CD14-positive monocyte (primary cell): ENCODE data around the gene STARD10. TPM values are rescaled to one million over a fixed set of nuclear protein-coding genes. Genes with fewer than 3 reads are reported as not detected.

Source experiments
- DNase-seq, 3 donors: peaks; one replicate each; pipeline ENCODE4 v3.0.0-alpha.2; 2011 to 2022
- H2AFZ ChIP-seq: 2 replicates; pipeline ENCODE4 v1.6.0; 2012; ENCODE audit warnings: mild to moderate bottlenecking, low read depth, low read length, inconsistent platforms; ENCODE audit not compliant: insufficient read depth, poor library complexity, severe bottlenecking
- H3K27ac ChIP-seq, 2 donors: 1 replicate in 1 of 2; 2 replicates in 1 of 2; pipeline ENCODE4 v1.5.1; 2012 to 2013; ENCODE audit warnings: low read length in 2 of 2, control low read depth in 1 of 2, inconsistent platforms in 1 of 2, low read depth in 1 of 2, mild to moderate bottlenecking in 1 of 2
- H3K27me3 ChIP-seq, 2 donors: one replicate each; pipeline versions ENCODE4 v1.6.0 to v1.6.1; 2011 to 2013; ENCODE audit warnings: low read length in 2 of 2; ENCODE audit not compliant: control insufficient read depth in 2 of 2, insufficient read depth in 2 of 2
- H3K36me3 ChIP-seq, 2 donors: replicated peaks in 1 of 2; 1 replicate in 1 of 2; 2 replicates in 1 of 2; pipeline versions ENCODE4 v1.5.1 to v1.6.1; 2012 to 2013; ENCODE audit warnings: low read length in 2 of 2, control low read depth in 1 of 2, inconsistent platforms in 1 of 2, mild to moderate bottlenecking in 1 of 2; ENCODE audit not compliant: insufficient read depth in 2 of 2, control insufficient read depth in 1 of 2
- H3K4me1 ChIP-seq, 2 donors: 1 replicate in 1 of 2; 2 replicates in 1 of 2; pipeline versions ENCODE4 v1.5.1 to v1.6.1; 2012 to 2013; ENCODE audit warnings: low read length in 2 of 2, control low read depth in 1 of 2, inconsistent platforms in 1 of 2, mild to moderate bottlenecking in 1 of 2, moderate library complexity in 1 of 2; ENCODE audit not compliant: insufficient read depth in 2 of 2, control insufficient read depth in 1 of 2
- H3K4me2 ChIP-seq: replicated peaks from 2 replicates; pipeline ENCODE3; 2012; ENCODE audit warnings: low read length, moderate library complexity, mild to moderate bottlenecking; ENCODE audit not compliant: poor library complexity, severe bottlenecking; ENCODE audit errors: extremely low read depth
- H3K4me3 ChIP-seq, 3 experiments: fragments of 200-600 bp in 1 of 3; sonication (generic) in 1 of 3; replicated peaks in 1 of 3; 1 replicate in 2 of 3; 2 replicates in 1 of 3; pipeline ENCODE4 v1.5.1; 2011 to 2013; ENCODE audit warnings: low read length in 3 of 3, mild to moderate bottlenecking in 3 of 3, control low read depth in 2 of 3, low read depth in 2 of 3, inconsistent platforms in 1 of 3, moderate library complexity in 1 of 3
- H3K79me2 ChIP-seq: 2 replicates; pipeline ENCODE4 v1.6.0; 2012; ENCODE audit warnings: mild to moderate bottlenecking, control low read depth, inconsistent platforms, low read length, moderate library complexity; ENCODE audit not compliant: insufficient read depth
- H3K9ac ChIP-seq: 2 replicates; pipeline ENCODE4 v1.6.0; 2017; ENCODE audit warnings: low read length, mild to moderate bottlenecking; ENCODE audit not compliant: insufficient read depth, poor library complexity, severe bottlenecking
- H3K9me3 ChIP-seq, 2 donors: replicated peaks in 1 of 2; 1 replicate in 1 of 2; 2 replicates in 1 of 2; pipeline versions ENCODE4 v1.5.1 to v1.6.1; 2012 to 2013; ENCODE audit warnings: low read length in 2 of 2, control low read depth in 1 of 2; ENCODE audit not compliant: control insufficient read depth in 1 of 2, insufficient read depth in 1 of 2
- H4K20me1 ChIP-seq: 2 replicates; pipeline ENCODE4 v1.6.0; 2012; ENCODE audit warnings: mild to moderate bottlenecking, low read length, control low read depth, moderate library complexity; ENCODE audit not compliant: insufficient read depth
- H3K27ac Mint-ChIP-seq, 7 donors: one replicate each; pipeline ENCODE4 v1.8.0; 2020; ENCODE audit warnings: mild to moderate bottlenecking in 7 of 7, mixed read lengths in 7 of 7, moderate library complexity in 6 of 7, inconsistent platforms in 2 of 7
- H3K27me3 Mint-ChIP-seq, 3 donors: one replicate each; pipeline ENCODE4 v1.8.0; 2021 to 2022; ENCODE audit warnings: low read depth in 3 of 3, mild to moderate bottlenecking in 3 of 3, mixed read lengths in 3 of 3, moderate library complexity in 3 of 3, inconsistent platforms in 1 of 3
- H3K36me3 Mint-ChIP-seq, 2 donors: one replicate each; pipeline ENCODE4 v1.8.0; 2020; ENCODE audit warnings: mixed read lengths in 2 of 2, inconsistent platforms in 1 of 2, mild to moderate bottlenecking in 1 of 2
- H3K4me1 Mint-ChIP-seq: one replicate; pipeline ENCODE4 v1.8.0; 2020; ENCODE audit warnings: mild to moderate bottlenecking, mixed read lengths
- H3K4me3 Mint-ChIP-seq, 2 donors: one replicate each; pipeline ENCODE4 v1.8.0; 2020; ENCODE audit warnings: mild to moderate bottlenecking in 2 of 2, mixed read lengths in 2 of 2, moderate library complexity in 1 of 2
- H3K9me3 Mint-ChIP-seq, 7 donors: one replicate each; pipeline ENCODE4 v1.8.0; 2020 to 2022; ENCODE audit warnings: mixed read lengths in 7 of 7, mild to moderate bottlenecking in 6 of 7, moderate library complexity in 6 of 7, inconsistent platforms in 2 of 7
- CTCF ChIP-seq: fragments of 200-600 bp; IDR thresholded peaks from one replicate; pipeline ENCODE4 v1.8.0; 2022; ENCODE audit warnings: antibody characterized with exemption, mild to moderate bottlenecking
- WGBS: methylation state at CpG from one replicate; pipeline ENCODE4 v1.1.5; 2013; ENCODE audit warnings: missing lambda C conversion rate; ENCODE audit not compliant: insufficient coverage; 5-methylcytosine and 5-hydroxymethylcytosine counted together
- intact Hi-C, 2 donors: fragments of 100-400 bp; cut with micrococcal nuclease; formaldehyde crosslinking; loops; one replicate each; pipeline versions ENCODE4 v1.15.0 to v1.15.1; 2023
- polyA plus RNA-seq, 3 donors: library from polyadenylated mRNA; depleted of rRNA in 1 of 3; unstranded in 2 of 3; stranded (reverse) in 1 of 3; fragments of 300-500 nt in 2 of 3; fragments of >200 nt in 1 of 3; fragmentation: Illumina TruSeq in 2 of 3; gene quantifications; 1 replicate in 2 of 3; 2 replicates in 1 of 3; pipeline ENCODE4 v1.2.3, GENCODE V29; 2012 to 2021

The STARD10 gene
- polyA plus RNA-seq, 3 donors = 13.6 to 18.7 (median 15.4) TPM

GRCh38 chr11:72719144-72719543, 74.7 kb downstream of the STARD10 start:
- peak; percentile 36 to 46 (median 38) for DNase-seq
- H3K27ac ChIP-seq = peak overlapping the region; percentile 75 to 85
- peak overlapping the region; percentile 64 to 85 (median 66) for H3K4me3 ChIP-seq
- H3K4me1 Mint-ChIP-seq = peaks cover 88% of the 10 kb centered on the region
- H3K4me2 ChIP-seq = peak overlapping the region; percentile 94
- peaks cover 48 to 80% of the 10 kb centered on the region in 2 donors for H3K36me3 ChIP-seq
- no peaks in the 10 kb centered on the region for H3K27me3 ChIP-seq
- H3K27ac Mint-ChIP-seq = peak overlapping the region; percentile 93 to 98 (median 96)
- H3K79me2 ChIP-seq = peaks cover 100% of the 10 kb centered on the region
- peaks cover 0 to 7% (median 0%) of the 10 kb centered on the region in 3 donors for H3K27me3 Mint-ChIP-seq
- peaks cover 71 to 87% of the 10 kb centered on the region in 2 donors for H3K36me3 Mint-ChIP-seq
- H3K9me3 ChIP-seq = no peaks in the 10 kb centered on the region
- H3K4me3 Mint-ChIP-seq = peak overlapping the region; percentile 90 to 99
- H3K9ac ChIP-seq = peak overlapping the region; percentile 64
- H3K9me3 Mint-ChIP-seq = no peaks in the 10 kb centered on the region
- no peak for TF ChIP-seq CTCF
- 50% methylated on average over 2 of the region's 2 CpGs for WGBS
- peaks cover 100% of the 10 kb centered on the region for H4K20me1 ChIP-seq
- H3K4me1 ChIP-seq = peaks cover 71 to 89% of the 10 kb centered on the region in 2 donors
- intact Hi-C loops = loop anchor here in 1 of 2 donors (10.0 kb wide), 1 partner anchor 456 kb away; no protein-coding TSS in a partner anchor
- H2AFZ ChIP-seq = no peak overlapping the region

GRCh38 chr11:72718101-72718501, 75.7 kb downstream of the STARD10 start:
- Histone ChIP-seq H3K4me1 (peaks cover 62 to 89% of the 10 kb centered on the region in 2 donors), H3K36me3 (peaks cover 47 to 80% of the 10 kb centered on the region in 2 donors), H3K9ac (peak overlapping the region; percentile 39), H3K4me2 (peak overlapping the region; percentile 94), H3K4me3 (peak overlapping the region in 2 of 3 experiments; percentile 9 to 85), H2AFZ (no peak overlapping the region), H3K27ac (peak overlapping the region; percentile 75 to 85), H3K79me2 (peaks cover 100% of the 10 kb centered on the region), H3K9me3 (no peaks in the 10 kb centered on the region), H3K27me3 (no peaks in the 10 kb centered on the region), H4K20me1 (peaks cover 100% of the 10 kb centered on the region)
- no peaks in the 10 kb centered on the region for H3K9me3 Mint-ChIP-seq
- intact Hi-C loops = loop anchor here in 1 of 2 donors (10.0 kb wide), 1 partner anchor 457 kb away; no protein-coding TSS in a partner anchor
- H3K4me3 Mint-ChIP-seq = peak overlapping the region; percentile 68 to 99
- peaks cover 0 to 7% (median 0%) of the 10 kb centered on the region in 3 donors for H3K27me3 Mint-ChIP-seq
- peaks cover 66 to 88% of the 10 kb centered on the region in 2 donors for H3K36me3 Mint-ChIP-seq
- peak in 2 of 3 donors; percentile 72 to 94 for DNase-seq
- H3K27ac Mint-ChIP-seq = peak overlapping the region; percentile 78 to 98 (median 96)
- 57% methylated on average over 9 of the region's 9 CpGs for WGBS
- TF ChIP-seq CTCF = no peak
- H3K4me1 Mint-ChIP-seq = peaks cover 84% of the 10 kb centered on the region
